Measurements from ENCODE around the gene PFDN5. TPM values are rescaled to one million over a fixed set of nuclear protein-coding genes. Genes with fewer than 3 reads are reported as not detected.

The PFDN5 gene
- total and polyA plus RNA-seq, 10 of the 15 experiments (the other 5 are each of a cell fraction or from before 2014, with no cell fraction given), result 300 to 1,596 (median 495) TPM

DNA sequence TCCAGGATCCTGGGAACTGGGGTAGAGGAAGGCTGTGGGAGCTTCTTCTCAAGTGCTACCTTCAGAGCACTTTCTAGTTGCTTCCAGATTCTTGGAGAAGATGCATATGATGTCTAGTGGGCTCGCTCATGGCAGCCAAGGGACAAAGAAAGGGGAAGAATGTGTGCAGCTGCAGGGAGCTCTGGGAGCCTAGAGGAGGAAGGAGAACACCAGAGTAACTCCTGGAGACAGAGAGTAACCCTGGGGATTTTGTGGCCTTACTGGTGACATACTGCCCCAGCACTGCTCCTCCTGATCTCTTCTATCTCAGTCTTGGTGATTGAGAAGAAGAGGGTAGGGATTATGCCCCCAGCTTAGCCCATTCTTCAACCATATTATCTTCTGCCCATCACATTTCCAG lies 51.1 kb downstream of the PFDN5 start:
- in situ Hi-C loops (cut with MboI) (loop anchor here (5.0 kb wide), 1 partner anchor 76 kb away; the partner anchor contains the start of gene AMHR2), intact Hi-C loops (cut with micrococcal nuclease; ENCODE audit: unreplicated experiment) (no loop called here)
- peaks cover 5% of the 10 kb centered on the region for H3K4me1 ChIP-seq (ENCODE audit: control insufficient read depth, insufficient read depth, low read length)
- H3K27me3 ChIP-seq (replicated peaks in 1 of 2; ENCODE audit: control insufficient read depth in 2 of 2, insufficient read depth in 2 of 2, low read length in 1 of 2), result no peaks in the 10 kb centered on the region; a peak in 1 of 4 replicates
- H3K79me2 ChIP-seq (ENCODE audit: control insufficient read depth, insufficient read depth, low read length), result no peaks in the 10 kb centered on the region
- no peaks in the 10 kb centered on the region for H4K20me1 ChIP-seq (ENCODE audit: control insufficient read depth, insufficient read depth)
- no peak for TF ChIP-seq SUZ12 (IDR thresholded peaks at IDR 0.05; ENCODE audit: unreplicated experiment)
- TF ChIP-seq STAT3 (IDR thresholded peaks at IDR 0.05; ENCODE audit: low read depth, low read length), result no peak
- TF ChIP-seq ESRRA (IDR thresholded peaks at IDR 0.05; ENCODE audit: low read length), result no peak
- no peak for TF ChIP-seq TCF3 (IDR thresholded peaks at IDR 0.05; ENCODE audit: borderline replicate concordance, insufficient read depth, low read depth, low read length)
- TF ChIP-seq TCF7 (IDR thresholded peaks at IDR 0.05; ENCODE audit: borderline replicate concordance), result no peak
- no peak for TF ChIP-seq DPF2 (IDR thresholded peaks at IDR 0.05)
- no peak for TF ChIP-seq BCL11A (IDR thresholded peaks at IDR 0.05; ENCODE audit: low read depth, low read length)
- TF ChIP-seq WRNIP1 (IDR thresholded peaks at IDR 0.05; ENCODE audit: borderline replicate concordance, low read depth, low read length), result no peak
- no peak for TF ChIP-seq NR2F1 (conservative IDR thresholded peaks at IDR 0.05)
- TF ChIP-seq FOS (IDR thresholded peaks at IDR 0.05; ENCODE audit: borderline replicate concordance, extremely low read depth, insufficient read length), result no peak
- TF ChIP-seq MEF2A (IDR thresholded peaks at IDR 0.05; ENCODE audit: insufficient read depth, low read depth, low read length), result no peak
- TF ChIP-seq ATF7 (IDR thresholded peaks at IDR 0.05; ENCODE audit: low read depth), result no peak
- TF ChIP-seq CREM (IDR thresholded peaks at IDR 0.05; ENCODE audit: low read depth), result no peak
- no peak for TF ChIP-seq SREBF1 (IDR thresholded peaks at IDR 0.05; ENCODE audit: low read length)
- TF ChIP-seq, protein P1, sequence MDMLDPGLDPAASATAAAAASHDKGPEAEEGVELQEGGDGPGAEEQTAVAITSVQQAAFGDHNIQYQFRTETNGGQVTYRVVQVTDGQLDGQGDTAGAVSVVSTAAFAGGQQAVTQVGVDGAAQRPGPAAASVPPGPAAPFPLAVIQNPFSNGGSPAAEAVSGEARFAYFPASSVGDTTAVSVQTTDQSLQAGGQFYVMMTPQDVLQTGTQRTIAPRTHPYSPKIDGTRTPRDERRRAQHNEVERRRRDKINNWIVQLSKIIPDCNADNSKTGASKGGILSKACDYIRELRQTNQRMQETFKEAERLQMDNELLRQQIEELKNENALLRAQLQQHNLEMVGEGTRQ (IDR thresholded peaks at IDR 0.05; ENCODE audit: borderline replicate concordance, low read depth, low read length), result no peak
- TF ChIP-seq ZNF274 (IDR thresholded peaks at IDR 0.05; ENCODE audit: insufficient read depth, insufficient read length), result no peak
- no peak overlapping the region for H3K4me2 ChIP-seq (ENCODE audit: control insufficient read depth, insufficient read depth)
- SMC1A ChIA-PET (ENCODE audit: uncharacterized antibody, unreplicated experiment), result interaction anchor here (1.1 to 4.2 kb wide), 4 partner anchors 23 to 186 kb away, joined by 3 to 123 read pairs (median 6); partner anchors contain the start of gene AAAS
- WGBS (ENCODE audit: insufficient coverage, insufficient replicate concordance, low lambda C conversion rate, missing lambda C conversion rate), result 91% methylated on average over 1 of the region's 1 CpG
- no peak for FAIRE-seq
- no peak overlapping the region for H2AFZ ChIP-seq (ENCODE audit: control insufficient read depth, low read depth, low read length)
- H3K27ac ChIP-seq (ENCODE audit: control insufficient read depth, insufficient read depth), result no peak overlapping the region
- BruUV-seq (replicated peaks), result no TSS peak
- POLR2A ChIA-PET, result interaction anchor here (1.1 kb wide), 1 partner anchor 79 kb away, joined by 4 read pairs; no protein-coding TSS in a partner anchor
- no peak overlapping the region for H3K9ac ChIP-seq (ENCODE audit: control insufficient read depth, insufficient read depth, low read length)
- ATAC-seq, result no peak
- RAD21 ChIA-PET (ENCODE audit: unreplicated experiment), result interaction anchor here (1.4 to 2.5 kb wide), 3 partner anchors 23 to 162 kb away, joined by 5 to 8 read pairs (median 6); no protein-coding TSS in a partner anchor
- no peak for DNase-seq (ENCODE audit: low read depth, low spot score)
- no peaks in the 10 kb centered on the region for H3K9me3 ChIP-seq (replicated peaks; ENCODE audit: control insufficient read depth, insufficient read depth, low read length)
- H3K4me3 ChIP-seq, result no peak overlapping the region
- CTCF ChIA-PET, result interaction anchor here (1.9 to 7.5 kb wide), 7 partner anchors 12 to 189 kb away, joined by 4 to 240 read pairs (median 16); partner anchors contain the start of genes AAAS and SP7
- no peaks in the 10 kb centered on the region for H3K36me3 ChIP-seq (ENCODE audit: control insufficient read depth in 2 of 2, insufficient read depth in 2 of 2, low read length in 1 of 2)

All from GM12878 (cell line).